ENCODE data around the gene SPRR5.

SPRR5 gene

DNA sequence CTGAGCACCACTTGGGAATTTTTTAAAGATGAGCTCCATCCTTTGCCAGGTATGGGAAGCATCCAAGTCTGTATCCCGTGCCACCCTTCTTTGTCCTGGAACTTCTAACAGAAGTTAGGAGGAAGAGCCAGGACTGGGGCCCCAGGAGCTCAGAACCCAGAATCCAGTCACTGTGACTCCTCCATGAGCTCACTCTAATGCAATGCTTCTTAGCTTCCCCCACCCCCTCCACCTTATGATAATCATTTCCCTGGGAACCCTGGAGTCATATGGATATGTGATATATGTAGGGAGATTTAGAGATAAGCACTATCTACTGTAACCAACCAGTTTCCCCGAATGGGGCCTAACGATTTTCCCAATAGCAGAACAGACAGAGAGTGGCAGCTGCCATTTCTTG, 758 bp upstream of the SPRR5 start:
- TF ChIP-seq, protein P1, sequence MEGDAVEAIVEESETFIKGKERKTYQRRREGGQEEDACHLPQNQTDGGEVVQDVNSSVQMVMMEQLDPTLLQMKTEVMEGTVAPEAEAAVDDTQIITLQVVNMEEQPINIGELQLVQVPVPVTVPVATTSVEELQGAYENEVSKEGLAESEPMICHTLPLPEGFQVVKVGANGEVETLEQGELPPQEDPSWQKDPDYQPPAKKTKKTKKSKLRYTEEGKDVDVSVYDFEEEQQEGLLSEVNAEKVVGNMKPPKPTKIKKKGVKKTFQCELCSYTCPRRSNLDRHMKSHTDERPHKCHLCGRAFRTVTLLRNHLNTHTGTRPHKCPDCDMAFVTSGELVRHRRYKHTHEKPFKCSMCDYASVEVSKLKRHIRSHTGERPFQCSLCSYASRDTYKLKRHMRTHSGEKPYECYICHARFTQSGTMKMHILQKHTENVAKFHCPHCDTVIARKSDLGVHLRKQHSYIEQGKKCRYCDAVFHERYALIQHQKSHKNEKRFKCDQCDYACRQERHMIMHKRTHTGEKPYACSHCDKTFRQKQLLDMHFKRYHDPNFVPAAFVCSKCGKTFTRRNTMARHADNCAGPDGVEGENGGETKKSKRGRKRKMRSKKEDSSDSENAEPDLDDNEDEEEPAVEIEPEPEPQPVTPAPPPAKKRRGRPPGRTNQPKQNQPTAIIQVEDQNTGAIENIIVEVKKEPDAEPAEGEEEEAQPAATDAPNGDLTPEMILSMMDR (IDR thresholded peaks at IDR 0.05): no peak

DNA sequence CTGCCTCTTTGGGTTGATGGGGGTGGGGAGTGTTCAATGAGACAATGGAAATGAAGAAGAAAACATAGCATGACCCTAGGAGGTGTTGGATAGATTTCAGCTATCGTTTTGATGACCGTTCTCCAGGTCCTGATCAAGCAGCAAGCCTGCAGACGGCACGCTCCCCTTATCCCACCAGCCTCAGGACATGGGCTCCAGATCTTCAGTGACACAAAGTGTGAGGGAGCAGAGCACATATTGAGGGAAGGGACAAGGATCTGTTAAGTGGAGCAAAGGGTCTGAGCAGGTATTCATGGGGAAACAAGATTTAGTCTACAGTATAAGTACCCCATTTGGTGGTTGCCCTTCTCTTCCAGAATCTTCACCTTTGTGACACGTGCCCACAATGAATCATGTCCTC, 4.7 kb downstream of the SPRR5 start:
- TF ChIP-seq, protein P1 (IDR thresholded peaks at IDR 0.05): no peak

DNA sequence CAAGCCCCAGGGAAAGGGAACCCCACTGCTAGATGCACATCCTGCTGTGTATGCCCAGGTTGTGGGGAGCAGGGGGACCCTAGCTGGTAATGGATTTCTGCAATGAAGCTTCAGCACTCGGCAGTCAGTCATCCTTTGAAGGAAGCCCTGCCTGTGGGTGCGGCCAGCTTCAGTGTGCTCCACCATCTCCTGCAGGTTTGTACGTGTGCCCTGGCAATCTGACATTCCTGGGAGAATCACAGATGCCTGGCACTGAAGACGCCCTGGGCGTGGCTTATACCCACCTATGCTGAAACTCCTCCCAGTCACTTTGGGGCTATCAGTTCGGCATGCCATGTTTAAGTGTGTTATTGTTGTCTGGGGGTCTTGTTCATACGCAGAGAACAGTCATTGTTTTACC, 6.8 kb downstream of the SPRR5 start:
- TF ChIP-seq, protein P1 (IDR thresholded peaks at IDR 0.05): no peak

DNA sequence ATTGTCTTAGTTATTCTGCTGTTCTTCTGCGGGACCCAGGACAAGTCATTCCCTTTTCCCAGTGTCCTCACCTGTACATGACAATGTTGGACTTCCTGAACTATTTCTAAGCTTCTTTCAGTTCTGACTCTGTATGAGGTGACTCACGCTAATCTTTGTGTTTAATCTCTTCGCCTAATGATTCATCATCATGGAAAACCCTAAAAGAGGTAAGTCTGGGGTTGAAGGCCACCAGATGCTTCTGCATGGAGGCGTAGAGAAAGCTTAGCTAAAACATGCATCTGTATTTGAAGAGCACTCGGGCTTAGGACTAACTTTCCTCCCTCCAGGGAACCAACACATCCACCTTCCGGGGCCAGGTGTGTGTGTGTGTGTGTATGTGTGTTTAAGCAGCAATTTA, 7.4 kb downstream of the SPRR5 start:
- TF ChIP-seq, protein P1 (IDR thresholded peaks at IDR 0.05): no peak

DNA sequence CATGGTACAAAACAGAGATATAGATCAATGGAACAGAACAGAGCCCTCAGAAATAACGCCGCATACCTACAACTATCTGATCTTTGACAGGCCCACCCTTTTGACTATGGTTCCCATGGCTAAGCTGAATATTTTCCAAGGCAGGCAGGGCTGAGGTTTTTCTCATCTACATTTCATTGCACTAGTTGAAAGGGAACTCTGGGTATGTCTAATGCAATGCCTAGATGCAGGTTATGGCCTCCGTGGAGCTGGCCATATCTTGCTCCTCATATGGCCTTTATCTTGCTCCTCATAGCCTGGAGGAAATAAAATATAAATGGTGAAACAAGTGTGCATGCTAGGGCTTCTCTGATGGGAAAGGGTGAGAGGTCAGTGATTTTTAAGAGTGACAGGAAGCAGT, 10.6 kb downstream of the SPRR5 start:
- TF ChIP-seq, protein P1 (IDR thresholded peaks at IDR 0.05): no peak

DNA sequence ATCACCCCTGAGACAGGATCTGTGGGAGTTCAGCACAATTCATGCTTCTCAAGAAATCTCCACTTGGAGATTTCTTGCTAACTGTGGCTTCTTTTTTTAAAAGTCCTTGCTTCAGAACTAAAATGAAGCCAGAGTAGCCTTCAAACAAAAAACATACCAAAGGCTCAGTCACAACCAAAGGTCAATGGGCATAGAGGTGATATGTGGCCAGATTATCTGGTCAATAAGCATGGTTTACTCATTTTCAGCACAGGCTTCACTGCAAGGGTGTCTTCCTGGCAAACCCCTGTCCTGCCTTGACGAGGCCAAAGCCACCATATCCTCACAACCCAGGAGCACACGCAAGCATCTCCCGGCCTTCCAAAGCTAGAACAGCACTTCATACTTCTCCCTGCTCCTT, 12.3 kb downstream of the SPRR5 start:
- TF ChIP-seq, protein P1 (IDR thresholded peaks at IDR 0.05): no peak

DNA sequence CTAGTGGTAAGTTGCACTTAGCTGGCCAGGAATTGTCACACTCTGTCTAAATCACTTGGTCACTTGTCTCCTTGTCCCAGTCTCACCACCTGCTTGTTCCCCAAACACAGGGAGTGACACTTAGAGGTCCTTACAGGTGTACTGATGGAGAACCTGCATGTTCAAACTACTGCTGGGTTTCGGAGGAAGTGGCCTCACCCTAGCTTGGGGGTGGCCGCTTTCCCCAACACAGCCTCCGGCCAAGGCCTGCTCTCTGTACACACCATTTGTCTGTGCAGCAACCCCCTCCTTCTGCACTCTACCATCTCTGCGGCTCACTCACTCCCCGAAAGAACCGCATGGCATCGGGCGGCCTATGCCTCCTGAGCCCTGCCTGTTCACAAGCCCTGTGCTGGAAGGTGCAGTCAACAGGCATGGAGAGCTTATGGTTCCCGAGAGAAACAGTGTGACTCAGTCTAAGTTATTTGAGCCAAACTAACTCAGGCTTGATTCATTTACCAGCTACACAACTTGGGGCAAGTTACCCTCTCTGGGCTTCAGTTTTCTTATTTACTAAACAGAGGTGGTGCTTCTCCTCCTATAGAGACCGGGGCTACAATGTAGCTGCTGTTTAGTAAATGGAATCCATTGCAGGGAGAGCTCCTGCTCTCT, 12.9 kb downstream of the SPRR5 start:
- TF ChIP-seq, protein P1 (IDR thresholded peaks at IDR 0.05): no peak

Measured in LNCAP (cell line).